Endodermal cell (in vitro differentiated cells): ENCODE data around the gene KREMEN1. TPM values are rescaled to one million over a fixed set of nuclear protein-coding genes. Genes with fewer than 3 reads are reported as not detected.

Source experiments
- DNase-seq: peaks from one replicate; pipeline ENCODE4 v3.0.0-alpha.2; 2017
- H3K27ac ChIP-seq: 2 replicates; pipeline ENCODE4 v1.5.1; 2013; ENCODE audit warnings: mild to moderate bottlenecking, low read depth, low read length, moderate library complexity
- H3K27me3 ChIP-seq: 2 replicates; pipeline ENCODE4 v1.6.1; 2013; ENCODE audit warnings: mild to moderate bottlenecking, low read length, moderate library complexity; ENCODE audit not compliant: insufficient read depth, control insufficient read depth, poor library complexity, severe bottlenecking
- H3K36me3 ChIP-seq: 2 replicates; pipeline ENCODE4 v1.7.0; 2013; ENCODE audit warnings: mild to moderate bottlenecking, low read length, moderate library complexity; ENCODE audit not compliant: control insufficient read depth, insufficient read depth
- H3K4me1 ChIP-seq: one replicate; pipeline ENCODE4 v1.7.0; 2013; ENCODE audit warnings: low read length; ENCODE audit not compliant: control insufficient read depth, insufficient read depth
- H3K4me3 ChIP-seq: 2 replicates; pipeline ENCODE4 v1.5.1; 2013; ENCODE audit warnings: mild to moderate bottlenecking, low read length, moderate library complexity
- H3K9ac ChIP-seq: 2 replicates; pipeline ENCODE4 v1.6.1; 2013; ENCODE audit warnings: mild to moderate bottlenecking, low read length, moderate library complexity; ENCODE audit not compliant: poor library complexity, severe bottlenecking; ENCODE audit errors: extremely low read depth
- H3K9me3 ChIP-seq: 2 replicates; pipeline ENCODE4 v1.6.1; 2013; ENCODE audit warnings: mild to moderate bottlenecking, low read length, moderate library complexity; ENCODE audit not compliant: control insufficient read depth
- H3K27ac Mint-ChIP-seq: 2 replicates; pipeline ENCODE4 v1.8.0; 2020; ENCODE audit warnings: mixed read lengths
- H3K27me3 Mint-ChIP-seq: 2 replicates; pipeline ENCODE4 v1.8.0; 2021; ENCODE audit warnings: mild to moderate bottlenecking, mixed read lengths; ENCODE audit not compliant: insufficient read depth
- H3K36me3 Mint-ChIP-seq: 2 replicates; pipeline ENCODE4 v1.8.0; 2020; ENCODE audit warnings: low read depth, mixed read lengths
- H3K4me1 Mint-ChIP-seq: 2 replicates; pipeline ENCODE4 v1.8.0; 2020; ENCODE audit warnings: mixed read lengths
- H3K4me3 Mint-ChIP-seq: 2 replicates; pipeline ENCODE4 v1.8.0; 2020; ENCODE audit warnings: mild to moderate bottlenecking, moderate library complexity, mixed read lengths
- H3K9me3 Mint-ChIP-seq: 2 replicates; pipeline ENCODE4 v1.8.0; 2020; ENCODE audit warnings: mild to moderate bottlenecking, mixed read lengths
- WGBS, 2 experiments: methylation state at CpG; one replicate each; pipeline versions ENCODE4 v1.1.5 to v1.1.7; 2013; ENCODE audit warnings: missing lambda C conversion rate in 2 of 2, mixed read lengths in 1 of 2; ENCODE audit not compliant: insufficient coverage in 1 of 2, insufficient read length in 1 of 2; 5-methylcytosine and 5-hydroxymethylcytosine counted together
- total RNA-seq, 2 donors: library from RNA; stranded (reverse); fragmentation: NEBNext Ultra II Directional in 1 of 2; extraction: Animal tissue kit (Norgen Biotek cat#: 25700) in 1 of 2; gene quantifications; 2 replicates in 1 of 2; 3 replicates in 1 of 2; pipeline ENCODE4 v1.2.1, GENCODE V29; 2021
- TF ChIP-seq, protein P1 (sequence below): fragments of 200-600 bp; sonication (generic); conservative IDR thresholded peaks from 2 replicates; pipeline ENCODE4 v1.5.0; 2021; ENCODE audit warnings: antibody characterized with exemption, mild to moderate bottlenecking

The KREMEN1 gene
- total RNA-seq, 2 donors from 2014 or later = 6.2 to 7.5 TPM

DNA sequence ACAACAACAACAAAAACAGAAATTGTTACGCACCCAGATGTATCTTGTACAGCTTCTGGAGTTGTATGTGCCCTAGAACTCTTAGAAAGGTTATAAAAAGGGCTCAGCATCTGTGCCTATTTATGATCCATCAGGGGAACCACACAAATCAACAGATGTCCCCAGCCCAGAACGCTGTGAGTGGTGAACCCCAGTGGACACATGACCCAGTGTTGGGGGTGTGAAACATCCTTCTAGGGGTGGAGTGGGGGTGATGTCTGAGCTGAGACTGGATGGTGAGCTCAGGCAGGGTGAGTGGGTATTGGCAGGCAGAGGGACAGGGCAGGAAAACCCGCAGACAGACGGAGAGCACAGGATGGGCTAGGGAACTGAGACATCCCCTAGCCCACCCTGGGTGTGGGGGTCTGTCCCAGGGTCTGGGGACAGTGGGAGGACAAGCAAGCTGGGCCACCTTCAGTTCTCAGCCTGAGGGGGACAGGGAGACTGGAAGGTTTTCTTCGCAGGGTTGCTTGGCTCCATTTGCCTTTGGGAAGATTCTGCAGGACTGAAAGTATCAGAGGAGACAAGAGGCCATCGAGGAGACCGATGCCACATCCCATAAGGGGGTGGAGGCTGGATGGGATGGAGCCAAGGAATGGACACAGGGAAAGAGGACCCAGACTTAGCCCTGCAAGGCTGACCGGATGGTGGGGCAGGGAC, 127.0 kb downstream of the KREMEN1 start:
- Histone ChIP-seq H3K27ac (no peak overlapping the region), H3K4me1 (peaks cover 5% of the 10 kb centered on the region), H3K9ac (no peak overlapping the region), H3K36me3 (no peaks in the 10 kb centered on the region), H3K4me3 (no peak overlapping the region), H3K27me3 (no peaks in the 10 kb centered on the region), H3K9me3 (no peaks in the 10 kb centered on the region)
- no peak for DNase-seq
- Mint-ChIP-seq H3K36me3 (peaks cover 3% of the 10 kb centered on the region), H3K4me3 (no peak overlapping the region), H3K4me1 (peaks cover 18% of the 10 kb centered on the region), H3K27ac (peak overlapping the region; percentile 35), H3K27me3 (peaks cover 2% of the 10 kb centered on the region), H3K9me3 (peaks cover 3% of the 10 kb centered on the region)
- 85 to 89% methylated on average over 3 to 8 of the region's 8 CpGs for WGBS, 2 experiments
- TF ChIP-seq, protein P1, sequence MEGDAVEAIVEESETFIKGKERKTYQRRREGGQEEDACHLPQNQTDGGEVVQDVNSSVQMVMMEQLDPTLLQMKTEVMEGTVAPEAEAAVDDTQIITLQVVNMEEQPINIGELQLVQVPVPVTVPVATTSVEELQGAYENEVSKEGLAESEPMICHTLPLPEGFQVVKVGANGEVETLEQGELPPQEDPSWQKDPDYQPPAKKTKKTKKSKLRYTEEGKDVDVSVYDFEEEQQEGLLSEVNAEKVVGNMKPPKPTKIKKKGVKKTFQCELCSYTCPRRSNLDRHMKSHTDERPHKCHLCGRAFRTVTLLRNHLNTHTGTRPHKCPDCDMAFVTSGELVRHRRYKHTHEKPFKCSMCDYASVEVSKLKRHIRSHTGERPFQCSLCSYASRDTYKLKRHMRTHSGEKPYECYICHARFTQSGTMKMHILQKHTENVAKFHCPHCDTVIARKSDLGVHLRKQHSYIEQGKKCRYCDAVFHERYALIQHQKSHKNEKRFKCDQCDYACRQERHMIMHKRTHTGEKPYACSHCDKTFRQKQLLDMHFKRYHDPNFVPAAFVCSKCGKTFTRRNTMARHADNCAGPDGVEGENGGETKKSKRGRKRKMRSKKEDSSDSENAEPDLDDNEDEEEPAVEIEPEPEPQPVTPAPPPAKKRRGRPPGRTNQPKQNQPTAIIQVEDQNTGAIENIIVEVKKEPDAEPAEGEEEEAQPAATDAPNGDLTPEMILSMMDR = no peak

GRCh38 chr22:29200901-29201300, 128.1 kb downstream of the KREMEN1 start:
- Histone ChIP-seq H3K27me3 (no peaks in the 10 kb centered on the region), H3K36me3 (no peaks in the 10 kb centered on the region), H3K27ac (no peak overlapping the region), H3K9me3 (no peaks in the 10 kb centered on the region), H3K4me1 (peaks cover 5% of the 10 kb centered on the region), H3K4me3 (no peak overlapping the region), H3K9ac (no peak overlapping the region)
- H3K36me3 Mint-ChIP-seq = no peaks in the 10 kb centered on the region
- 95 to 100% methylated on average over 4 to 7 of the region's 7 CpGs for WGBS, 2 experiments
- H3K4me3 Mint-ChIP-seq = no peak overlapping the region
- H3K27me3 Mint-ChIP-seq = peaks cover 2% of the 10 kb centered on the region
- H3K27ac Mint-ChIP-seq = no peak overlapping the region
- H3K9me3 Mint-ChIP-seq = no peaks in the 10 kb centered on the region
- peaks cover 17% of the 10 kb centered on the region for H3K4me1 Mint-ChIP-seq
- no peak for DNase-seq
- TF ChIP-seq, protein P1 = no peak

DNA sequence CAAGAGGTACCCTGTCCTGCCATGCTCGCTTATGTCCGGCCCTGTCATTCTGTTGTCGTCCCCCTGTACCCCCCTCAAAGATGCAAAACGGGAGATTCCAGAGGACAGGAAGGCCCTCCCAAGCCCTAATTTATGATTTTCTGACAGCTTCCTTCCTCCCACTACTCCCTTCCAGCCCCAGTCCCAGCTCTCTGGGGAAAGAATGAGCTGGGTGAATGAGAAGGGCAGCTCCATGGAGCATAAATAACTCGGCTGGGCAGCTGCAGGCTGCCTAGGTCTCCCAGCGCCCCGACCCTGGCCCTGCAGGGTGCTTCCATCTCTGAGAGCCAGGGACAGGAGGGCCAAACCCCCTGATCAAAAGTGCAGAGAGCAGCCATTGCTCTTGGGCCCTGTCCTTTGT, 128.9 kb downstream of the KREMEN1 start:
- Mint-ChIP-seq H3K36me3 (no peaks in the 10 kb centered on the region), H3K4me3 (no peak overlapping the region), H3K4me1 (peaks cover 17% of the 10 kb centered on the region), H3K9me3 (no peaks in the 10 kb centered on the region), H3K27me3 (peaks cover 4% of the 10 kb centered on the region), H3K27ac (no peak overlapping the region)
- H3K9me3 ChIP-seq = no peaks in the 10 kb centered on the region
- no peaks in the 10 kb centered on the region for H3K36me3 ChIP-seq
- DNase-seq = no peak
- WGBS, 2 experiments = 92 to 97% methylated on average over 5 to 7 of the region's 7 CpGs
- TF ChIP-seq, protein P1 = no peak
- no peak overlapping the region for H3K4me3 ChIP-seq
- H3K4me1 ChIP-seq = peaks cover 7% of the 10 kb centered on the region
- no peaks in the 10 kb centered on the region for H3K27me3 ChIP-seq
- no peak overlapping the region for H3K9ac ChIP-seq
- H3K27ac ChIP-seq = peak overlapping the region; percentile 8
